Stimulated activated CD8-positive, alpha-beta memory T cell treated with anti-CD3 and anti-CD28 coated beads, Interleukin-15, amount 100 ng/mL, for 48 hours (primary cell): ENCODE results near the gene LGSN.
"Not testable (repeated sequence)": the region's sequence is repeated elsewhere in the genome, so short reads cannot be mapped to it uniquely, and the experiment has no call there.

Experiments used
- DNase-seq, 2 donors: peaks; one replicate each; pipeline ENCODE4 v3.0.0-alpha.2; 2020; ENCODE audit warnings: low read depth in 2 of 2

Gene LGSN

DNA sequence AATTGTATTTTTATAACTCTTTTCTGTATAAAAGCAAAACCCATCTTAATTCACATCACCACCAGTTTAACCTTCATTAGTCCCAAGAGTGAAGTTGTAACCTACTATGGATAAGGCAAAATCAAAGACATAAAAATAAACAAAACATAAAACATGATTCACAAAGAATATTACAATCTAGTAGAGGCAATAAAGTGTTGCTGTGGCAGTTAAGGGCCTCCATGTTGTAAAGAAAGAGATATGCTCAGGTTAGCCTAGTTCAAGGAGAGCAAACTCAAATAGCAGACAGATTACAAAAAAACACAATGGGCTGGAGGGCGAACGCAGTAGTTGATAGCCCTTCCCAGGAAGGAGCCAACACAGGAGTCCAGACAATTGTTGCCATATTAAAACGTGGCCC lies 13.4 kb downstream of the LGSN start:
- no peak for DNase-seq

GRCh38 chr6:63305277-63305676 lies 14.5 kb downstream of the LGSN start:
- no peak for DNase-seq

GRCh38 chr6:63303476-63303875 lies 16.3 kb downstream of the LGSN start:
- DNase-seq: no peak

DNA sequence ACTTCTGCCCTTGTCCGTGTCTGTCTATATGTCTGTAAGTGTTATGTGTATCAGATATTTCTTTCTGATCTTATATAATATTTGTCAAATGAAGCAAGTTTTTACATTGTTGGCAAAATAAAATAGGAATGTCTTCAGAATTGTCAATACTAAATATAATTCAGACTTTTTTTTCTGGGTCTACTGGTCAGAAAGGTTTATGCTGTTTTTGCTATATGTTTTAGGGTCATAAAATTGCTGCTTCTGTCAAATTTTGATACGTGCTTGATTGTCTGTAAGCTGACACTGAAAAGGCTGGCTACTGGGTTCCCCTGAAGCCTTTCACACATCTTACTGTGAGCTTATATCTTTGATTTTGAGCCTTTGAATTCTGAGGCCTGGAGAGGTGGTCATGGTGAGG lies 20.1 kb downstream of the LGSN start:
- no peak for DNase-seq

DNA sequence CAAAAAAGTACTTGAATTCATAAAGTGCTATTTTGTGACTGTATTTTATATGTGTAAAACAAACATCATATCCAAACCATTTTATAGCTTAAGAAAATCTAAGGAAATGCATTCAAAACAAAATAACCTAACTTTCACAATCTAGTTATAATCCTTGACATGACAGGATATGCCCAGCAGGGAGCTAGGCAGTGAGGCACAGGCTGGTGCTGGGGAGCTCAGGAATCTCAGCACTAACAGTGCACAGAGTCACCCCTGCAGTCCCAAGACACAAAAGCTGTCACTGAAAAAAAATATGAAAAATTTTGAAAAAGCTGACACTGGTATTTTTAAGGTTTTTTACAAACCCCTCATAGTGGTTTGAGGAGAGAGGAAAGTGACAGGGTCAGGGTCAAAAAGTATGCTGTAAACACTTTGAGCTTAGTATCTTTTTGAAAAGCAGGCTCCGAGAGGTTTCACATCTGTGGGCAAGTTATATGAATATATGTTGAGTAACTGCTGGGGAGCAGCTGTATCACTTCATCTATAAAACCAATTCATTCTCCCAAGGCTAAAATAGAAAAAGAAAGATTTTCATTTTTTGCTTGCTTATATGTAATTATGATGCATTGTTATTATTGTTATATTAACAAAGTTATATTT lies 24.1 kb downstream of the LGSN start:
- DNase-seq: no peak

DNA sequence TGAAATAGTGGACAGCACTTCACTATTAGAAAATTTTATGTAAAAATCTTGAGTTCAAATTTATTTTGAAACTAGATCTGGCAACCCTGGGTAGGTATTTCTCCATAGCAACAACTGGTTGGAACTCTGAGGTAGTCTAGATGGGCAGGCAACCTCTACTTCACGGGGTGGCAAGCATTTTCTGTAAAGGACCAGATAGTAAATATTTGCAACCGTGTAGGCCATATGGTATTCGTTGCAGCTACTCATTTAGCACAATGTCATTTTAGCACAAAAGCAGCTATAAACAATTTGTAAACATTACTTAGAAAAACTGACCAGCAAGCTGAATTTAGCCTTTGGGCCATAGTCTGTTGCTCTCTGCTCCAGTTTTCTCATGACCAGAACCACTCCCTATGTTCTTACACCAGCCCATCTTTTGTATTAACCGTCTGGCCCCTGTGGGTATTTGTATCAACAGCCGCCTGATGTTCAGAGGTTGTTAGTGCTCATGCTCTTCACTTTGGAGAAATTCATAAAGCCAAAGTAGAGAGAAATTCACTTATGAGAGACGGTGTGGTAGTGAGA lies 29.2 kb downstream of the LGSN start:
- DNase-seq: no peak

GRCh38 chr6:63289269-63289872 lies 30.4 kb downstream of the LGSN start:
- DNase-seq: no peak

GRCh38 chr6:63280639-63281180 lies 39.1 kb downstream of the LGSN start:
- DNase-seq: no peak

GRCh38 chr6:63278916-63279315 lies 40.9 kb downstream of the LGSN start:
- DNase-seq: no peak

GRCh38 chr6:63275953-63276352 lies 43.8 kb downstream of the LGSN start:
- no peak for DNase-seq

- DNase-seq: not testable (repeated sequence)
These were observed 44.9 kb downstream of the LGSN start for GRCh38 chr6:63274795-63275430.

DNA sequence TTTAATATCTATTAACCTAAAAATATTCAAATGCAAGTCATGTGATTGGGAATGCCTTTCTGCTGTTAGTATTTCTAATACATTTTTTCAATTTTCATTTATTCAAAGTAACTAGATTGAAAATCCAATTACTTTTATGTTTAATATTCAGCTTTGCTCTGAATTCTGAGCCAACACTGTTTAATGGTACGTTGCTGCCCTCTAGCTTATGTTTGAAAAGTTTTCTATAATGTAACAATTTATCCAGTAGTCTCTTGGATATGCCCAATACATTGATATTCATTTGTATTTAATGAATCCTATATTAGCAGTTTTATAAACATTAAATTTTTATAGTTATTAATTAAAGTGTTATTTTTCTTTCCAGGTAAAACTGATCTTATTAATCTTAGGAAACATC lies 47.4 kb downstream of the LGSN start:
- no peak for DNase-seq

DNA sequence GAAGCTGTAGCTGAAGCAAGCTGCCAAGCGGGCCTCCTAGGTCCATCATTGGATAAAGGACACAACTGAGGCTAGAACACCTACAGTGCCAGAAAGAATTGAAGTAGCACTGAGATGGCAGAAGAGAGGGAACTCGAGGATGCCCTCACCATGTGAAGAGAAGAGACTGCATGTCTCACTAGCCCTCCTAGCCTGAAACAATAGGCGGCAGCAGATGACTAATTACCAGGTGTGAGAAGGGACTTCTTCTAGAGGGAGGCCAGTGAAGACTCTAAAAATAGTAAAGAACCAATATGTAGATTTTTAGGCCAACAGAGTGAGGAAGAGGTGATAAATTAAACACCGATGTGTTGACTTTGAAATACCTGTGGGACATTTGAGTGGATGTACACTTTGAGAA lies 50.3 kb downstream of the LGSN start:
- no peak for DNase-seq

DNA sequence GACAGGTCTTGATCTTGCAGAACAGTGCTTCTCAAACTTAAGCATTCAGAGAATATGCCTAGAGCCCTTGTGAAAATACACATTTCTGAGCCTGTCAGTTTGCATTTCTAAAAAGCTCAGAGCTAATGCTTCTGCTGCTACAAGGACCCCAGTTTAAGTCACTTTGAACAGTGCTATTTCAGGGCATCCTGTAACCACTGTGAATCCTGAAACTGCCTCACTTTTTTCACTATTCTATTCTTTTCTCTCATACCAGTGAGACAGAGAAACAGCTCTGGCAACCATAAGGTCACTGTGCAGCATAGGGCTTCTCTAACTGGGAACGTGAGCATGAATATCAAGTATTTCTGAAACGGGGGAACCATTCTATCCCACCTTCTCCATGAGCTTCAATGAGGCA lies 51.2 kb downstream of the LGSN start:
- no peak for DNase-seq

DNA sequence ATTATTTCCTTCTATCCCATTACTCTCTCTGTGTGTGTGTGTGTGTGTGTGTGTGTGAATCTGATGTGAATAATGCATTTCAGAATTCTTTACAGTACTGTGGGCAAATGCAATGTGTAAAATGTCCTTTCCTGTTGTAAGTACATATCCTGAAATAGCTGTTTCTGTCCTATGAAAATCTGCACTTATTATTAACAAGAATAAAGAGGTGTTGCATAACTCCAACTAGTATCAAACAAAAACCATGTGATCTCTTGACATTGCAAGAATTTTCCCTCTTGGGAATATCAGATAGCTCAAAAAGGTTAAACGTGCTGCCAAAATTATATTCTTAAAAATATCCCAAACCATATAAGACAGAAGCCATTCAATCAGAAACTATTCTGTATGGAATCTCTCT lies 52.0 kb downstream of the LGSN start:
- no peak for DNase-seq

- no peak for DNase-seq
These were observed 52.7 kb downstream of the LGSN start for GRCh38 chr6:63267046-63267445.

- DNase-seq: no peak
These were observed 56.3 kb downstream of the LGSN start for GRCh38 chr6:63263444-63263843.

DNA sequence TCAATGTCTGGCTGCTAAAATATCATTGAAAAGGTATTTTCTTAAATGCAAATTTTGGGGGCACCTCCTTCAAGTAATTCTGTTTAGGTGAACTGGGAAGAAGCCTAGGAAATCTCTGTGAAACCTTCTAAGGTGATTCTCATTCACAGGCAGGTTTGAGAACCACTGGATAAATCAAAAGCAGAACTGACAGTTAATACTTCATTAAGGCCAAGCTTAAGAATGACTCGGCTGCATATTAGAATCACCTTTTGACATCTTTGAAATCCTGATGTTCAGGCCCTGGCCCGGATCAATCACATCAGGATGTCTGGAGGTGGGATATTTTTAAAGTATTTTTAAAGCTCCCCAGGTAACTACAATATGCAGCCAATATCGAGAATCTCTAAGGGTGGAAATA lies 58.0 kb downstream of the LGSN start:
- no peak for DNase-seq

- DNase-seq: no peak
These were observed 60.6 kb downstream of the LGSN start for GRCh38 chr6:63259153-63259552.

DNA sequence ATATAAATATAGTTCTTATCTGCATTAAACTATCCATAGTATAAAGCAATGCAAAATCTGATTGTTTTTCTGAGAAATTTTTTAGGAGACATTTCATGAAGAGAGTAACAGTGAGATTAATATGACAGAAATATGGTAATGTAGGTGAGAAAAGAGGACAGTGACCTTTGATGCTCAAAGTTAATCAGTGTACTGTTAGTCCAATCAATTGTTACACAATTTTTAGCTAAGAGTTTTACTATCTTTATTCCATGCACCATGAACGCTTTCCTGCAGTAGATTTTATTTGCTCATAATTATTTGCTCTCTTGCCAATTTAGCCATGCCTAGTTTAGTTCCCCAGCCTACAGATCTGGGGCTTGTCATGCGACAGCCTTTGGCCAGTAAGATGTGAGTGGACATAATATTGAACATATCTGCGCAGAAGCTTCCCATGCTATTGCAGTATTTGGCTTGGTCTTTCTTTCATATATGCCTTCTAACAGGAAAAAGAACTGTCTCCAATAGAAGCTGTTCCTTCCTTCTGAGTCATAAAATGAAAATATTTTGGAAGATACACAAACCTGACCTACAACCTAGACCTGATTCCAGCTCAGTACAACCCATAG lies 69.8 kb downstream of the LGSN start:
- DNase-seq: no peak

GRCh38 chr6:63246581-63246980 lies 73.2 kb downstream of the LGSN start:
- DNase-seq: no peak

DNA sequence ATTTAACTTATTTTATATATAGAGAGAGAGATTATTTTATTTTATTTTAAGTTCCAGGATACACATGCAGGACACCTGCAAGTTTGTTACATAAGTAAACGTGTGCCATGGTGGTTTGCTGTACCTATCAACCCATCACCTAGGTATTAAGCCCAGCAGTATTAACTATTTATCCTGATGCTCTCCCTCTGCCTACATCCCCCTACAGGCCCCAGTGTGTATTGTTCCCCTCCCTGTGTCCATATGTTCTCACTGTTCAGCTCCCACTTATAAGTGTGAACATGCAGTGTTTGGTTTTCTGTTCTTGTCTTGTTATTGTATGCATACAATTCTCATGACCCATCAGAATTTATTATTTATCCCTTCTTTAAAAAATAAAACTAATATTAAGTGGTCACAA lies 73.9 kb downstream of the LGSN start:
- no peak for DNase-seq
